Stomach (tissue), 4 donors: ENCODE results near the gene GNAT3.

Experiments
- EP300 ChIP-seq: sonication (generic); formaldehyde crosslinking; IDR thresholded peaks from one replicate; pipeline ENCODE4 v1.6.1; 2017; ENCODE audit warnings: antibody characterized with exemption
- POLR2A ChIP-seq, 4 donors: fragments of 450-650 bp; IDR thresholded peaks; one replicate each; pipeline ENCODE4 v1.6.1; 2016; ENCODE audit warnings: antibody characterized with exemption in 4 of 4, control low read depth in 2 of 4, mild to moderate bottlenecking in 1 of 4, moderate library complexity in 1 of 4
- POLR2AphosphoS5 ChIP-seq, 3 donors: sonication (generic); formaldehyde crosslinking; IDR thresholded peaks; one replicate each; pipeline ENCODE4 v1.6.1; 2016; ENCODE audit warnings: antibody characterized with exemption in 3 of 3
- TF ChIP-seq, protein P1 (sequence below), 7 experiments: fragments of 450-650 bp in 4 of 7; fragments of 200-600 bp in 3 of 7; sonication (generic) in 3 of 7; IDR thresholded peaks; one replicate each; pipeline ENCODE4 v1.5.1; 2016 to 2019; ENCODE audit warnings: antibody characterized with exemption in 7 of 7, control low read depth in 2 of 7, mild to moderate bottlenecking in 1 of 7

GRCh38 chr7:80444811-80445210 is 67.1 kb downstream of the GNAT3 start:
- TF ChIP-seq POLR2A (IDR thresholded peaks at IDR 0.05) (no peak), POLR2AphosphoS5 (IDR thresholded peaks at IDR 0.05) (no peak), EP300 (no peak)
- TF ChIP-seq, protein P1, sequence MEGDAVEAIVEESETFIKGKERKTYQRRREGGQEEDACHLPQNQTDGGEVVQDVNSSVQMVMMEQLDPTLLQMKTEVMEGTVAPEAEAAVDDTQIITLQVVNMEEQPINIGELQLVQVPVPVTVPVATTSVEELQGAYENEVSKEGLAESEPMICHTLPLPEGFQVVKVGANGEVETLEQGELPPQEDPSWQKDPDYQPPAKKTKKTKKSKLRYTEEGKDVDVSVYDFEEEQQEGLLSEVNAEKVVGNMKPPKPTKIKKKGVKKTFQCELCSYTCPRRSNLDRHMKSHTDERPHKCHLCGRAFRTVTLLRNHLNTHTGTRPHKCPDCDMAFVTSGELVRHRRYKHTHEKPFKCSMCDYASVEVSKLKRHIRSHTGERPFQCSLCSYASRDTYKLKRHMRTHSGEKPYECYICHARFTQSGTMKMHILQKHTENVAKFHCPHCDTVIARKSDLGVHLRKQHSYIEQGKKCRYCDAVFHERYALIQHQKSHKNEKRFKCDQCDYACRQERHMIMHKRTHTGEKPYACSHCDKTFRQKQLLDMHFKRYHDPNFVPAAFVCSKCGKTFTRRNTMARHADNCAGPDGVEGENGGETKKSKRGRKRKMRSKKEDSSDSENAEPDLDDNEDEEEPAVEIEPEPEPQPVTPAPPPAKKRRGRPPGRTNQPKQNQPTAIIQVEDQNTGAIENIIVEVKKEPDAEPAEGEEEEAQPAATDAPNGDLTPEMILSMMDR (IDR thresholded peaks at IDR 0.05), result no peak
